Fibroblast of pulmonary artery (primary cell): ENCODE data around the gene PAK6.

ENCODE experiments used
- DNase-seq: peaks from one replicate; pipeline ENCODE4 v3.0.0-alpha.2; 2010; ENCODE audit warnings: low read depth
- H3K4me3 ChIP-seq: replicated peaks from 2 replicates; pipeline ENCODE4 v1.5.1; 2011; ENCODE audit warnings: low read depth, mild to moderate bottlenecking, control low read depth, low read length, moderate library complexity
- TF ChIP-seq, protein P1 (sequence below): IDR thresholded peaks from 2 replicates; pipeline ENCODE4 v1.5.1; 2011; ENCODE audit warnings: mild to moderate bottlenecking, control low read depth, low read length, inconsistent platforms; ENCODE audit errors: missing control alignments

The PAK6 gene

DNA sequence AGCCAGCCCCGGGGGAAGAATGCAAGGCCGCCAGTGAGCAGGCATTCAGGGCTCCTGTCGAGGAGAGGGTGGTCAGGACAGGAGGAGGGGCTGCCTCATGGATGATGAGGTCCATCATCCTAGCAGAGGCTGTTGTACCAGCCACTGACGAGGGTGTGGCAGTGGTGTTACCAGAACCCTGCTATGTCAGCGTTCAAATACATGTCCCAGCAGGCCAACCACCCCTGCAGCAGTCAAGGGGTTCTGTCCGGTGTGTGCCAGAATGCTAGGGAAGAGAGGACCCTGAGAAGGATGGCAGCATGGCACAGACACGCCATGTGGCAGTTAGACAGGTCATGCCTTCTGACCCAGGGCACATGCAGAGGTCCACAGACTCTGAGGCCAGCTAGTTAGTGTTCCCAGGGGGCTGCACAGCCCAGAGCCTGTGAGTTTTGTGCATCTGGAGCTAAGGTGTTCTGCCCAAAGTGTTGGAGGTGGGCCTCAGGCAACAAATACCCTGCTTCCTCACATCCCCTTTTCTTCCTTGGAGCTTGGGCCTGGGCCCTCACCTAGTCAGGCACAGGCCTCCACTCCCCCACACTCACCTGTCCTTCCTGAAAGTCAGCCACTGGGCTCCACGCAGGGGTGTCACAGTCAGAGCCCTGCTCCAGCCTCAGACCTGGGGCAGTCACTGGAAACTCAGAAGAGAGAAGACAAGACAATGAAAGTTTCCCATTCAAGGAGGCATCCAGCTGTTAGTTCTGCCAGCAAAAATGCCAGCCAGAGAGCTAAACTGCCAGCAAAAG lies 7.8 kb downstream of the PAK6 start:
- TF ChIP-seq, protein P1, sequence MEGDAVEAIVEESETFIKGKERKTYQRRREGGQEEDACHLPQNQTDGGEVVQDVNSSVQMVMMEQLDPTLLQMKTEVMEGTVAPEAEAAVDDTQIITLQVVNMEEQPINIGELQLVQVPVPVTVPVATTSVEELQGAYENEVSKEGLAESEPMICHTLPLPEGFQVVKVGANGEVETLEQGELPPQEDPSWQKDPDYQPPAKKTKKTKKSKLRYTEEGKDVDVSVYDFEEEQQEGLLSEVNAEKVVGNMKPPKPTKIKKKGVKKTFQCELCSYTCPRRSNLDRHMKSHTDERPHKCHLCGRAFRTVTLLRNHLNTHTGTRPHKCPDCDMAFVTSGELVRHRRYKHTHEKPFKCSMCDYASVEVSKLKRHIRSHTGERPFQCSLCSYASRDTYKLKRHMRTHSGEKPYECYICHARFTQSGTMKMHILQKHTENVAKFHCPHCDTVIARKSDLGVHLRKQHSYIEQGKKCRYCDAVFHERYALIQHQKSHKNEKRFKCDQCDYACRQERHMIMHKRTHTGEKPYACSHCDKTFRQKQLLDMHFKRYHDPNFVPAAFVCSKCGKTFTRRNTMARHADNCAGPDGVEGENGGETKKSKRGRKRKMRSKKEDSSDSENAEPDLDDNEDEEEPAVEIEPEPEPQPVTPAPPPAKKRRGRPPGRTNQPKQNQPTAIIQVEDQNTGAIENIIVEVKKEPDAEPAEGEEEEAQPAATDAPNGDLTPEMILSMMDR = no peak
- no peak for DNase-seq
- no peak overlapping the region for H3K4me3 ChIP-seq

DNA sequence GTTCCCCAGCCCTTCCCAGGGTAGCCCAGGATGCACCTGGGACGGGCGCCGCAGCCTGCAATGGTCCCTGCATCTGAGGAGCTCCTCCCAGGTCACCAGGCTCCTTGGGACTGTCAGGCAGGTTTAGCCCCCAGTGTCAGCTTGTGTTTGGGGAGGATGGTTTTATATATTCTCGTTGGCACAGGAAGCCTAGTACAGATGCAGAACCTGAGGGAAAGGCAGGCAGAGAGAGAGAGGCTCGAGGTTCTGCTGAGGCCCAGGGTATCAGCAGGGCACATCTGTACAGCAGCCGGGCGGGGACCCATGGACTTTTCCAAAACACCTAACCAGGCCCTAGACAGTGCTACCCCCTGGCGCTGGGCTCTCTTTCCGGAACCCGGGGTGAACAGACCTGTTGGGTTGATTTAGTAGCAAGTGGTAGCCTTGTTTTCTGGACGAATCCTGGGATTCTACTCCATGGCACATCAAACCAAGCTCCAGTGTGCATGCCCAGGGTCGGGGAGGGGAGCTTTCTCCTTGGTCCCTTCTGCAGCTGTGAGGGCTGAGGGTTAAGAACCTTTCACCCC lies 8.6 kb downstream of the PAK6 start:
- DNase-seq = no peak

GRCh38 chr15:40248006-40248783 lies 9.3 kb downstream of the PAK6 start:
- TF ChIP-seq, protein P1 = no peak
- no peak overlapping the region for H3K4me3 ChIP-seq
- DNase-seq = no peak

More for the DNA sequence above, 8.6 kb downstream of the PAK6 start:
- H3K4me3 ChIP-seq = no peak overlapping the region
- TF ChIP-seq, protein P1 = no peak

DNA sequence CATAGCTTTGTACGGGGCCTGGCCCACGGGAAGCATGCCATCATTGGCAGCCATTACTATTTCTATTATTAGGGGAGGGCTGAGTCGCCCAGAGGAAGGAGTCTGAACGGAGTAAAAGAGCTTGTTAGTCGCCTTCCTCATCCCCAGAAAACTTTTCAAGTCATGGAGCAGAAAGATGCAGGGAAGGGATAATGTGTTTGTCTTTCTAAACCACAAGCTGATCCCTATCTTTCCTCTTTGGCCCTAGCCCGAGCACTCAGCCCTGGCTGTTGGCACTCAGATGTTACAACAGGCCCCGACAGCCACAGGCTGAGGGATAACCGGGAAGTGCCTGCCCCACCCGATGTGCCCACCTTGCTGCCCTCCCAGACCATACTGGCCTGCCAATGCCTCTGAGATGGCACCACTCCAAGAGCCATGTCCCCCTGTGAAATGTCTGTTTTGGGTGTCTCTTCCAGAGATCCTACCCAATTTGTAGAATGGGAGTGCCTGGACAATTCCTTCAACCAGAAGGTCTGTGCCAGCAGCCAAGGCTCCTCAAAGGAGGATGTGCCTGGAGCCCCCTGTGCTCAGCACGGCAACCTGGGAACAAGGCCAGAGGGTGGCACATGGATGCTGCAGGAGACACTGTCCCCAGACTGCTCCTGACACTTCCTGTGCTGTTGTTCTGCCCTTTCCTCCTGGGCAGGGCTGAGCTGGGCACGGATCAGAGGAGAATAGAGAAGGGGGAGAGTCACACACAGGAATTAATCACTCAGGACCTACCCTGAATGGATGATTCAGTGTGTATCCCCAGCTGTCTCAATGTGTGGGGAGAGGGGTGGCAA lies 10.8 kb downstream of the PAK6 start:
- TF ChIP-seq, protein P1 = no peak
- no peak for DNase-seq
- no peak overlapping the region for H3K4me3 ChIP-seq

DNA sequence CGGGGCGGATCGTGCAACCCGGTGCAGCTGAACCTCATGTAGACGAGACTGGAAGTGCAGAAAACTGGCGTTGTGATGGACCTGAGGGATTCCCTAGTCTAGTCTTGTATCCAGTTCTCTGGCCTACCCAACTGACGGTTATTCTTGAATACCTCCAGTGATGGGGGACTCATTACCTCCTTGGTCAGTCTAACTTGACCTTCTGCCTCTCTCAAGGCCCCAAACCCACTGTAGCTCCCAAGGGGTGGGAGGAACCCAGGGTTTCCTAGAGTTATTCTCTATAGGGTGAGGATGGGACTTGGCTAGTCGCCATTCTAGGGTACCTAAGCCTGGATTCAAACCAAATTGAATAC lies 11.4 kb downstream of the PAK6 start:
- no peak for DNase-seq
- no peak overlapping the region for H3K4me3 ChIP-seq
- TF ChIP-seq, protein P1 = no peak

- TF ChIP-seq, protein P1 = no peak
- DNase-seq = no peak
Measured at GRCh38 chr15:40250771-40251483, 12.1 kb downstream of the PAK6 start.

More at GRCh38 chr15:40250771-40251483, 12.1 kb downstream of the PAK6 start:
- H3K4me3 ChIP-seq = no peak overlapping the region
